SW 1271 (cell line): ENCODE measurements around the gene NOP9.

Experiments used
- DNase-seq, 2 experiments: peaks; one replicate each; lab custom pipeline; 2025; lab: John Stamatoyannopoulos, UW

The NOP9 gene

GRCh38 chr14:24262821-24263733 is 36.6 kb upstream of the NOP9 start, which contains the start of gene TGM1:
Gene TGM1, minus strand, starts transcription at chr14:24263177. Its CDS starts 825 bp downstream, at chr14:24262352.
- no peak for DNase-seq

GRCh38 chr14:24263848-24264247 is 35.8 kb upstream of the NOP9 start:
- no peak for DNase-seq

- no peak for DNase-seq
Observed at GRCh38 chr14:24264298-24264697, 35.4 kb upstream of the NOP9 start.

- DNase-seq: no peak
Observed at GRCh38 chr14:24266344-24267244, 33.1 kb upstream of the NOP9 start.

GRCh38 chr14:24267516-24267915 is 32.1 kb upstream of the NOP9 start:
- DNase-seq: no peak

- no peak for DNase-seq
Observed at GRCh38 chr14:24268225-24268624, 31.4 kb upstream of the NOP9 start.

- no peak for DNase-seq
Observed at GRCh38 chr14:24269368-24269767, 30.3 kb upstream of the NOP9 start.

GRCh38 chr14:24269910-24270536 is 29.6 kb upstream of the NOP9 start:
- no peak for DNase-seq

GRCh38 chr14:24270537-24271133 is 29.0 kb upstream of the NOP9 start:
- DNase-seq: peak in 1 of 2 experiments; percentile 47

GRCh38 chr14:24271134-24271833 is 28.4 kb upstream of the NOP9 start, which contains the start of gene RABGGTA:
Gene RABGGTA, minus strand, starts transcription at chr14:24271597. Its CDS starts 482 bp downstream, at chr14:24271115.
- DNase-seq: peak; percentile 70 to 79

GRCh38 chr14:24271834-24272263 is 27.8 kb upstream of the NOP9 start:
- no peak for DNase-seq

GRCh38 chr14:24272467-24272866 is 27.2 kb upstream of the NOP9 start:
- DNase-seq: no peak

- peak in 1 of 2 experiments; percentile 24 for DNase-seq
Observed at GRCh38 chr14:24273422-24273998, 26.1 kb upstream of the NOP9 start.

GRCh38 chr14:24274101-24274543 is 25.5 kb upstream of the NOP9 start:
- no peak for DNase-seq

GRCh38 chr14:24277071-24277470 is 22.6 kb upstream of the NOP9 start:
- DNase-seq: no peak

- DNase-seq: no peak
Observed at GRCh38 chr14:24277606-24278321, 21.9 kb upstream of the NOP9 start.

GRCh38 chr14:24278424-24278823 is 21.2 kb upstream of the NOP9 start:
- DNase-seq: no peak

- DNase-seq: peak in 1 of 2 experiments; percentile 18
Observed at GRCh38 chr14:24279301-24280186, 20.1 kb upstream of the NOP9 start.
